HG03045 (cell line): ENCODE results near the gene EFCAB8.

ENCODE experiments used
- ATAC-seq: cut with Tn5 transposase; IDR thresholded peaks from one replicate; pipeline ENCODE4 v1.9.1; 2021; ENCODE audit warnings: mild to moderate bottlenecking, moderate library complexity; ENCODE audit not compliant: unreplicated experiment

The EFCAB8 gene

GRCh38 chr20:32909451-32909850 is 50.7 kb downstream of the EFCAB8 start:
- ATAC-seq = no peak

- no peak for ATAC-seq
Observed at GRCh38 chr20:32909896-32910571, 51.3 kb downstream of the EFCAB8 start.

DNA sequence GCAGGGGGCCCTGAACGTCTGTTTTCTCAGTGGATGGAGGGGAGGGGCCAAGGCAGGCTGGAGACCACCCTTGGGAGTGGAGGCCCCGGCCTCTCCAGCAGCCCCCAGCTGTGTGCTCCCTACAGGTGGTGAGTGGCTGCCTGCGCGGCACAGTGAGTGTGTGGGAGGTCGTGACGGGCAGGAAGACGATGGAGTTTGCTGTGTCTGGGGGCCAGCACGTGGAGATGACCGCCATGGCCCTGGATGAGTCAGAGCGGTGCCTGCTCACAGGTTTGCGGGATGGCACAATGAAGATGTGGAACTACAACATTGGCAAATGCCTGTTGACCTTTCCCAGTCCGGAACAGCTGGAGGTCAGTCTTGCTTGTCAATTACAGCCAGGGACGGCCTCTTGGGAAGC is 52.6 kb downstream of the EFCAB8 start:
- ATAC-seq = no peak

- no peak for ATAC-seq
Observed at GRCh38 chr20:32912688-32913087, 54.0 kb downstream of the EFCAB8 start.

- ATAC-seq = no peak
Observed at GRCh38 chr20:32914031-32914430, 55.3 kb downstream of the EFCAB8 start.

DNA sequence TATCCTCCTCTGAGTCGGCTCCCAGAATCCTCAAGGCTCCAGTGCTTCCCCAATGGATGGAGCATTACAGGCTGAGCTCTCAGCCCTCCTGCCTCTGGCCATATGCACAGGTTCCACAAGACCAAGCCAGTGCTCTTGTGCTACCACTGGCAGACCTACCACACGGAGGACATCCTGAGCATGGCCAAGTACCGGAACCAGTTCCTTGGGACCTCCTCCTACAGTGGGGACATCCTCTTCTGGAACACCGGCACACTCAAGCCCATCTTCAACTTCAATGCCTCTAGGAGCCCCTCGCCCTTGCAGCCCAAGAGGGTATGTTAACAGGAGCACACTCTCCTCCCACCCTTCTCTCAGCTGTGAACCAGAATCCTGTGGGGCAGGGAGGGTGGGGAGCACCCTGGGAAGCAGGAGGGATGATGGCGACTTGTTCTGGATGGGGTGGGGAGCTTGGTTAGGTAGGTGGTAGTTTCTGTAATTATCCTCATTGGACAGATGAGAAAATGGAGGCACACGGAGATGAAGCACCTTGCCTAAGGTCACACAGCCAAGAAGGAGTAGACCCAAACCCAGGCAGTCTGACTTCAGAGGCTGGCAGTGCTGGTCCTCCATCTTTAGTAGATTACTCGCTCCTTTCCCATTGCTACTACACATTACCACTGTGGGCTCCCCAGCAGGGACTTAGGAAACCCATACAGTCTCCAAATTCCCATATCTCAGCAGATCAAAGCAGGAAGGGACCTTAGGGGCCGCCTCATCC is 58.6 kb downstream of the EFCAB8 start:
- ATAC-seq = no peak

DNA sequence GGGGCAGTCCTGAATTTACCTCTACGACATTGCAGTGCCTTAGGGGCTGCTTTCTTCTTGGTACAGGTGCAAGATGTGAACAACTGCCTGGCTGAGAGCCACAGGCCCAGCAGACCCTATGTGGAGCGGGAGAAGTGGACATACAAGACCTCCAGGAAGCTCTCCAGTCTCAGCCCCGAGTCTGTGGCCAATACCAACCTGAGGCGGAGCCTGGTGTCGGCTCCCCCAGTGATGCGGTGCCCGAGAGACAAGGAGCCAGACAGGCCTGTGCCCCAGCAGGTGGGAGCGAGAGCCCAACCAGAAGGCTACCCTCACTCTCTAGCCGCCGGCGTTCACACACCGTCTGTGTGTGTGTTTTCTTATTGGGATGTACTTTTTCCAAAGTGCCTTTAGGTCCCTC is 59.6 kb downstream of the EFCAB8 start:
- no peak for ATAC-seq

DNA sequence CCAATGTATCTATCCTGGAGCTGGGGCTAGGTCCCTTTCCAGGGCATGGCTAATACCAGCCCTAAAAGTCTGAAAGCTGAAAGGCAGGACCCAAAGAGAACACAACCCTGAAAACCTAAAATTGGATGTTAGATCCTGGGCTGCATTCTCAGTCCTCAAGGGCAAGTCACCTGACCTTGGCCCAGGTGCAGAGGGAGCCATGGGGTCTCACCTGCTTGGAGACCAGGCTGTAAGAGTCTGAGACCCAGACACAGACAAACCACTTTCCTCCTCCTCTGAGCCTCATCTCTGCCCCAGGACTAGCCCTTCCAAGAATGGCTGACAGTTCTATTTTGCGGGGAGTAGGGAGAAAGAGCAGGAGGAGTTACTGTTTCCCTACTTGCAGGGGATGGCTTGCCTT is 60.0 kb downstream of the EFCAB8 start:
- no peak for ATAC-seq

DNA sequence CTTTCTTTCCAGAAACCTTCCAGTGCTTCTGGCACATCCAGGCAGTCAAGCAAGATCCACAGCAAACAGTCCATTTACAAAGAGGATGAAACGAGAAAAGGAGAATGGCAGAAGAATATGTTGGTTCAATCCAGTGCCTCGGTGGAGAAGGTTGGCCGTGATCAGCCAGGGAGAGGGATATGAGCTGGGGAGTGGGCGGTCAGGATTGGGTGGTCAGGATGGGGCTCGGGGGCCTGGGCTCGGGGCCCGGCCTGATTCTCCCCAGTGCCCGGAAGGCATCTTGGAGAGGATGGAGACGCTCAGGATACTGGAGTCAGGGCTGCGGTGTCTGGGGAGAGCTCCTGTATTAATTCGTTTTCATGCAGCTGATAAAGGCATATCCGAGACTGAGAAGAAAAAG is 61.3 kb downstream of the EFCAB8 start:
- no peak for ATAC-seq

DNA sequence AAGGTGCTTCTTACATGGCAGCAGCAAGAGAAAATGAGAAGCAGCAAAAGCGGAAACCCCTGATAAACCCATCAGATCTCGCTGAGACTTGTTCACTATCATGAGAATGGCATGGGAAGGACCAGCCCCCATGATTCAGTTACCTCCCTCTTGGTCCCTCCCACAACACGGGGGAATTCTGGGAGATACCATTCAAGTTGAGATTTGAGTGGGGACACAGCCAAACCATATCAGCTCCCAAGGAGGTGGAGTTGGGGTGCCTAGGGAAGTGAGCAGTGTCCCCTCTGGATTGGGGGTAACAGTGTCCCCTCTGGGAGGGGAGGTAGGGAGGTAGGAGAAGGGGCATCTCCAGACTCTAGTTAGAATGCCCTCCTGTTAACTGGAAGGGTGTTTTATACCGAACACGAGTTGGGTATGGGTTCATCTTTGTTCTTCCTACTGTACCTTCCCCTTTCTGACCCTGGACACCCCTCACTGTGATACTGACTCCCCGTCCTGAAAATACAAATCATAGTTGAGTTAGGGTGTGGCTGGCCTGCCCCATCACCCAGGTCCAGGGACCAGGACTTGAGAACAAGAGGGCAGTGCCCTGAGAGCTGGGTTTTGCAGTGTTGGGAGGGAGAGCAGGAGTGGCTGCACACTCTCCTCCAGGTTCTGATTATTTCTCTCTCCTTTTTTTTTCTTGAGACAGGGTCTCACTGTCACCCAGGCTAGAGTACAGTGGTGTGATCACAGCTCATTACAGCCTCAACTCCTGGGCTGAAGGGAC is 62.0 kb downstream of the EFCAB8 start:
- no peak for ATAC-seq

GRCh38 chr20:32922466-32922865 is 63.7 kb downstream of the EFCAB8 start:
- no peak for ATAC-seq

DNA sequence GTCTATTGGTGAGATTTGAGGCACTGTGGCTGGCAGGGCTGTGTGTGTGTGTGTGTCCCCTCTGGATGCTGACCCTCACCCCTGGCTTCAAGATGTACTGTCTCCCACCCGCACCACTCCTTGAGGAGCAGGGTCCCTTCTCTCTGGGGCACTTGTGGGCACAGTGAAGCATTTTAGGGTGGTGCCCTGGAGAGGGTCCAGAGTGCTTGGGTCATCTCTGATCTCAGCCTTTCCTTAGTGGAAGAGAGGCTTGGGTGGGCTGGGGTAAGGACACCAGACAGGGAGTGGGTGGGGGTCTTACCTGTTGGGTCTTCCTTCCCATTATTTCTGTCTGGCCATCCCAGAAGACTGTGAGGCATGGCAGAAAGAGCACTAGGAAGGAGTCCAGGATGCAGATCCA is 66.1 kb downstream of the EFCAB8 start:
- no peak for ATAC-seq

GRCh38 chr20:32925481-32926196 is 66.9 kb downstream of the EFCAB8 start:
- ATAC-seq = no peak

GRCh38 chr20:32929162-32929561 is 70.4 kb downstream of the EFCAB8 start:
- no peak for ATAC-seq

DNA sequence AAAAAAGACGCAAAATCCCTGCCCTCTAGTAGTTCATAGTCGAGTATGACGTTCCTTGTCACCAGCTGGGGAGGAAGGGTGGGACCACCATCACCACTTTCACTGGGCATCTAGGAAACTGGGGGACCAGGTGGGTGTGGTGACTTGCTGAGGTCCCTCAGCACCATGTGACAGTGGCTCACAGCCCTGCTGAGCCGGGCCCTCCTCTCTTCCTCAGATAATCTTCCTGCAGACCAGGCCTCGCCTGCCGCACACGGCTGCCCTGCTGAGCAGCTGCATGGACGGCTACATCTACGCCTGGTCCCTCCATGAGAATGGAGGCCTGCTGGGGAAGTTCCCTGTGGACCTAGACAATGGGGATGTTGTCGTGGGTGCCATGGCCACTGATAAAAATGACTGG is 71.5 kb downstream of the EFCAB8 start:
- ATAC-seq = no peak

DNA sequence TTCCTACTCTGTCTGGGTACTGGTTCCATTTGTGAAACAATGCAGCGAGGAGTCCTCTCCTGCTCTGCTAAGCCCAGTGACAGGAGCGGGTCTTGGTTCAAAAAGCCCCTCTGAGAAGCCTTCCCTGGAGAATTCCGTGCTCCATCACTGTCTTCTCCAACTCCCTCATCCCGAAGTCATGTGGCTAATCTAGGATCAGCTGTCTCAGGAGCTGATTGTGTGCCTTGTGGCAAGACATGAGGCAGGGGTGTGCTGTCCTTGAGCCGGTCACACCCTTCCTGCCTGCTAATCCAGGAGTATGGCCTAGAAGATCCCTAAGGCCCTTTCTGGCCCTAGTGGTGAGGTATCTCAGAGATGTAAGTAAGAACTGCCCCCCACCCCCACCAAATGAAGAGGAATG is 72.0 kb downstream of the EFCAB8 start:
- ATAC-seq = no peak

DNA sequence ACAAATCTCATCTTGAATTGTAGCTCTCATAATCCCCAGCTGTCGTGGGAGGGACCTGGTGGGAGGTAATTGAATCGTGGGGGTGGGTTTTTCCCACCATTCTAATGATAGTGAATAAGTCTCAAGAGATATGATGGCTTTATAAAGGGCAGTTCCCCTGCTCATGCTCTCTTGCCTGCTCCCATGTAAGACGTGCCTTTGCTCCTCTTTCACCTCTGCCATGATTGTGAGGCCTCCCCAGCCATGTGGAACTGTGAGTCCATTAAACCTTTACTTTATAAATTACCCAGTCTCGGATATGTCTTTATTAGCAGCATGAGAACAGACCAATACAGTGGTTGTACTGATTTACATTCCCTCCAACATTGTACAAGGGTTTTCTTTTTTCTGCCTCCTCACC is 75.9 kb downstream of the EFCAB8 start:
- ATAC-seq = no peak

DNA sequence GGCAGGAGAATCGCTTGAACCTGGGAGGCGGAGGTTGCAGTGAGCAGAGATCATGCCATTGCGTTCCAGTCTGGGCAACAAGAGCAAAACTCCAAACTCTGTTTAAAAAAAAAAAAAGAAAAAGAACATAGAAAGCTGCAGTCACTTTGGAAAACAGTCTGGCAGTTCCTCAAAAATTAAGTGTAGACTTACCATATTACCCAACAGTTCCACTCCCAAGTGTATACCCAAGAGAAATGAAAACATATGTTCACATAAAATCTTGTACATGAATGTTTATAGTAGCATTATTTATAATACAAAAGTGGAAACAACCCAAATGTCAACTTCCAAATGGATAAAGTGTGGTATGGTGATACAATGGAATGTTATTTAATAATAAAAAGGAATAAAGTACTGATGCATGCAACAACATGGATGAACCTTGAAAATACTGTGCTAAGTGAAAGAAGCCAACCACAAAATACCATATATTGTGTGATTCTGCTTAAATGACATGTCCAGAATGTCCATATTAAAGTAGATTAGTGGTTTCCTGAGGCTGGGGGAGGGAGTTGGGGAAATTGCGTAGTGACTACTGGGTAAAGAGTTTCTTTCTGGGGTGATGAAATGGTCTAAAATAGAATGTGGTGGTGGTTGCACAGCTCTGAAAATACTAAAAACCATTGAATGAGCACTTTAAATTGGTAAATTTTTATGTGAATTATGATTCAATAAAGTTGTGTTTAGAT is 82.6 kb downstream of the EFCAB8 start:
- ATAC-seq = no peak

GRCh38 chr20:32943490-32944052 is 84.8 kb downstream of the EFCAB8 start:
- ATAC-seq = no peak

DNA sequence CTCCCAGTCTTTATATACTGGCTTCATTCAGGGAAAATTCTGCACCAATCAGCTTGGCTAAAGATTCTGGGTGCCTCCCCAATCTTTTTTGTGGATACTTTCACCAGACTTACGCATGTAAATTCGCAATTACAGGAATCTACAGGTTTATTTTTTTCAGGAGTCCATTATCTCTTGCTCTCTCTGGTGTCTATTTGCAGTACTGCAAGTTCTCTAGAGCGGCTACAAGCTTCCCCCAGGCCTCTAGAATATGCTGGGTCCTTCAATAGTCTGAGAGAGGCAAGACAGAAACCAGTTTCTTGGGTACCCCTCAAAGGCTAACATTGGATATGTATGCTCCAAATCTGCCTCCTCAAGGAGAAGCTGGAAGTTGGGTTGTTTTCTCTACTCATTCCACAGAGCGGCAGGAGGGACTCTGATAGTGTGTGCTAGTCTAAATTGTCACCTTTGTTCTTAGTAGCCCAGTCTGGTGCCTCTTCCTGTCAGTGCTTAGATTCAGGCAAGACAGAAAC is 87.0 kb downstream of the EFCAB8 start:
- ATAC-seq = no peak
